GM04503 (cell line): ENCODE results near the gene EFCAB3.
"Not testable (repeated sequence)": the region's sequence is repeated elsewhere in the genome, so short reads cannot be mapped to it uniquely, and the experiment has no call there.

Source experiments
- DNase-seq: peaks from one replicate; pipeline ENCODE4 v3.0.0-alpha.2; 2012; ENCODE audit warnings: low read depth

The EFCAB3 gene

DNA sequence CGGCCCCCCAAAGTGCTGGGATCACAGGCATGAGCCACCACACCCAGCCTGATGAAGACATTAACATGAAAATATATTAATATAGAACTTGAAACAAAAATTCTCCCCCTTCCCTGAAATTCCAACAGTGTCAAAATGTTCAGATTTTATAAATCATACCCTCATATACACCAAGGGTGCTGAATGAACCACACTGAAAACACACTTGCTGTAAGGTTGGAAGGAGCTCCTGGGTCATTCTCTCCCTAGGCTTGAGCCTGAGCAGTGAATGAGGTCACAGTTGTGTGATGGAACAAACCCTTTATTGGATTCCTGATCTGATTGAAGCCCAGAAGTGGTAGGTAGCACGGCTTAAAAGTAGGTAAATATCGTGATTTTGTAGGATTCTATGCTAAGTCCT lies at the start of gene EFCAB3:
Gene EFCAB3 (plus strand): TSS at position 301 of the 400 bp plus-strand sequence. CDS start 2,427 bp downstream, outside the sequence.
- no peak for DNase-seq

DNA sequence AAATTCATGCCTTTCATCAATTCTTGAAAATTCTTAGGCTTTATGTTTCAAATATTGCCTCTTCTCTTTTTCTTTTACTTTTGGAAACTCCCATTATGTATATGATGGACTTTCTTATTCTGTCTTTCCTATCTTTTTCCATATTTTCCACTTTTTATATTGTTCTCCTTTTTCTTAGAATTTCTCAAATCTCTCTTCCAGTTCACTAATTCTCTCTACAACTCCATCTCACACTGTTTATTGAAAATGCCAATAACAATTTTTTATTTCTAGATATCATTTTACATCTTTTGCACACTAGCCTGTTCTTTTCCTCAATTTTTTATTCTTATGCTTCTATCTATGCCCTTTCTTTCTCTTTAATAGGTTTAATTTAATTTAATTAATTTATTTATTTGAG lies 43.8 kb upstream of the EFCAB3 start:
- DNase-seq = no peak

GRCh38 chr17:62343764-62344270 lies 36.5 kb upstream of the EFCAB3 start:
- no peak for DNase-seq

GRCh38 chr17:62351176-62351575 lies 29.2 kb upstream of the EFCAB3 start:
- no peak for DNase-seq

- no peak for DNase-seq
Measured at GRCh38 chr17:62366191-62366590, 14.2 kb upstream of the EFCAB3 start.

DNA sequence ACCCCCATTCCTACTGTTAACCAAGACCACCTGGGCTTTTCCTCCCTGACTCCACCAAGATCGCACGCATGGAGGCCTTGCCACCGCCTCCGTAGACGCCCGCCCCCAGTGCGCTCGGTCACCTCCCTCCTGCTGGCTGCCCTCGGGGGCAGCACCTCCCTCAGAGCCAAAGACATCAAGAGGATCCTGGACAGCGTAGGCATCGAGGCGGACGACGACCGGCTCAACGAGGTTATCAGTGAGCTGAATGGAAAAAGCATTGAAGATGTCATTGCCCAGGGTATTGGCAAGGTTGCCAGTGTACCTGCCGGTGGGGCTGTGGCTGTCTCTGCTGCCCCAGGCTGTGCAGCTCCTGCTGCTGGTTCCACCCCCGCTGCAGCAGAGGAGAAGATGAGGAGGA lies 1.2 kb downstream of the EFCAB3 start:
- no peak for DNase-seq

- DNase-seq = no peak
Measured at GRCh38 chr17:62388856-62389255, 8.5 kb downstream of the EFCAB3 start.

DNA sequence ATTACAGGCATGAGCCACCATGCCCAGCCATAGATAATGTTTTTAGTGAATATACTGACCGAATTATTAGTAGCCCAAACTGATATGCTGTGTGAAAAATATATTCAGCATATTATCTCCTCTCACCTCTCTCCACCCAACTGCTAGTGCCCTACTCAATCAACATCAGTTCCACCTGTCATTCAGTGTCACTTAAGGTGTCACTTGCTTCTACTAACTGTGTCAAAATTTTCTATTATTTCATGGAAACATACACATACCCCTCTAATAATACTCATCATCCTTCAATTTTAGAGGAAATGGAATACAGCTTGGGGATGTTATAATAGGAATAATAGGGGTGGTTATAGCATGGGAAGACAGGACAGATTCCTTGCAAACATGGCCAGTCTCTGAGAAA lies 12.6 kb downstream of the EFCAB3 start:
- DNase-seq = no peak

DNA sequence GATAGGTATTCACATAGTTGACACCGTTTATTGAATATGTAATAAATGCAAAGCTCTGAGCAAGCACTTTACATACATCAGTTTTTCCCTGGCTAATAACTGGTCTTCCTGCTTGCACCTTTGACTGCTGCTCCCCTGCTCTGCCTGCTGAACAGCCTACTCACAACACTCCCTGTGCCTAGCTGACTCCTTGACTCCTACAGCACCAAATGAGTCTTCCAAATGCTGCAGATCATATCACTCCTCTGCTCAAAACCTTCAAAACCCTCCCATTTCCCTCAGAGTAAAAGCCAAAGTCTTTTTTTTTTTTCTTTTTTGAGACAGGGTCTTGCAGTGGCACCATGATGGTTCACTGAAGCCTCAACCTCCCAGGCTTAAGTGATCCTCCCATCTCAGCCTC lies 18.5 kb downstream of the EFCAB3 start:
- no peak for DNase-seq

GRCh38 chr17:62405451-62405850 lies 25.1 kb downstream of the EFCAB3 start:
- no peak for DNase-seq

DNA sequence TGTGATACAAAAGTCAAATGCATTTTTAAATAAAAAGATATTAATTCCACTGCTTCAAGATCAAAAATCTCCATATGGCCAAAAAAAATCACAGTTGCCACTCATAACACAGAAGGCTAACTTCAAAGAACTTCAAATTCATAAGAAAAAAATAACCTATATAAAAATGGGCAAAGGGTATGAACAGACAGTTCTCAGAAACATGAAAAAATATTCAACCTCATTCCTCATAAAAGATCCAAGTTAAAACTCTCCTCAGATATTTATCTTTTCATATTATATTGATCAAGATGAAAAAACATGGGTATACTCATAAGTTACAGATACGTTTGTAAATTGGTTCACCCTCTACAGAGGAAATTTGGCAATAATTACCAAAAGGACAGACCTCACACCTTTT lies 32.7 kb downstream of the EFCAB3 start:
- DNase-seq = not testable (repeated sequence)

GRCh38 chr17:62423647-62424461 lies 43.5 kb downstream of the EFCAB3 start, which contains the start of gene METTL2A:
TSS of gene METTL2A (plus strand) at chr17:62423897. CDS start at chr17:62423903, 6 bp downstream.
- peak; percentile 24 for DNase-seq

GRCh38 chr17:62426214-62426613 lies 45.9 kb downstream of the EFCAB3 start:
- not testable (repeated sequence) for DNase-seq

DNA sequence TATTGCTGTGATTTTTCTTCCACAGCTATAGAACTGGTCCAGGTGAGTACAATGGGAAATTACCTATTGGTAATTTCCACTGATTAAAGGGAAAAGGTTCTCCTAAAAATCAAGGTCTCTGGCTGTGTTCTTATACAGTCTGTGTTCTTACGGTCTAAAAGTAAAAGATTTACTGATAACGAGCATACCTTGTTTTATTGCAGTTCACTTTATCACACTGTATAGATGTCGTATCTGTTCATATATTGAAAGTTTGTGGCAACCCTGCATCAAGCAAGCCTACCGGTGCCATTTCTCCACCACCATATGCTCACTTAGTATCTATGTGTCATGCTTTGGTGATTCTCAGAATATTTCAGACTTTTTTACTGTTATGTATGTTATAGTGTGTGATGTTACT lies 54.9 kb downstream of the EFCAB3 start:
- DNase-seq = not testable (repeated sequence)

GRCh38 chr17:62441181-62441580 lies 60.8 kb downstream of the EFCAB3 start:
- DNase-seq = not testable (repeated sequence)

DNA sequence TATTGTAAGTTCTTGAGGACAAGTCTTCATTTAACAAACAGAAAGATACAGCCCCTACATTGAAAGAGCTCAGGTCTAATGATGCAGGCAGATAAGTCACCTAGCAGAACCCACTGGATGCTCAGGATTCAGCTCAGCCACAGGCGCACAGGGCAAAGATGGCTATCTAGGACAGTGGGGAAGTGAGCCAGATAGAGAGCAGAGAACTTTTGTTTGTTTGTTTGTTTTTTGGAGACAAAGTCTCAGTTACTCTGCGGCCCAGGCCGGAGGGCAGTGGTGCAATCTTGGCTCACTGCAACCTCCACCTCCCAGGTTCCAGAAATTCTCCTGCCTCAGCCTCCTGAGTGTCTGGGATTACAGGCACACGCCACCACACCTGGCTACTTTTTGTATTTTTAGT lies 63.7 kb downstream of the EFCAB3 start:
- no peak for DNase-seq

- not testable (repeated sequence) for DNase-seq
Measured at GRCh38 chr17:62445791-62446190, 65.4 kb downstream of the EFCAB3 start.

- not testable (repeated sequence) for DNase-seq
Measured at GRCh38 chr17:62452195-62452594, 71.8 kb downstream of the EFCAB3 start.

DNA sequence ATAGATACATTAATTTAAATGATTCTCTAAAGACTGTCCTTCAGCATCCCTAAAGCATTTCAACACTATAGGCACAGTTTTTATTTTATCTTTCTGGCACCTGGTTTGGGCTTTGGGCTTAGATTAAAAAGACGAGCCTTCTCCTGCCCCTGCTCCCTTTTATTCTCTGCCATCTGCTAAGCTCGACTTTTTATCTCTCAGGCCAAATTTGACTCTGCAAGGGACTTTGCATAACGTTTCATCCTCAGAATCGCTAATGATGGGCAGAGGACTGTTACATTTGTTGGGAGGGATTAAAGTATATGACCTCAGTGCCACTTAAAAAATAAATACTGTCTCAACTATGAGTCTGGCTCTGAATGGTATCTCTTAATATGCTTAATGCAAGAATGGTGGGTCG lies 72.7 kb downstream of the EFCAB3 start:
- DNase-seq = not testable (repeated sequence)

GRCh38 chr17:62453656-62454055 lies 73.3 kb downstream of the EFCAB3 start:
- DNase-seq = not testable (repeated sequence)

GRCh38 chr17:62454111-62454510 lies 73.8 kb downstream of the EFCAB3 start:
- DNase-seq = not testable (repeated sequence)

DNA sequence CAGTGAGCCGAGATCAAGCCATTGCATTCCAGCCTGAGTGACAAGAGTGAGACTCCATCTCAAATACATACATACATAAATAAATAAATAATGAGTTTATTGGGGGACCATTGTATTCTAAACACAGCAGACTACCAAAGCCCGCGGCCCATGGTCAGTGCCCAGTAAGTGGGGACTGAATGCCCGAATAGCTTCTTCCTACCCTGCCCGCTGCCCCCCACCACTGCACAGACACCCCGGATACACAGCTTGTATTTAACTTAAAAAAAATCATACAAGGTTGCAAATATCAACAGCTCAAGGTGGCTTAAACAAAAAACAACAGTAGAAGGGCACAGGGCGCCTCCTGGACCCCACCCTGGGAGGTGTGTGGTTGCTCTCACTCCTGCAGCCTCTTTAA lies 75.7 kb downstream of the EFCAB3 start:
- DNase-seq = no peak

GRCh38 chr17:62458483-62458882 lies 78.1 kb downstream of the EFCAB3 start:
- DNase-seq = not testable (repeated sequence)

GRCh38 chr17:62464422-62464821 lies 84.1 kb downstream of the EFCAB3 start:
- not testable (repeated sequence) for DNase-seq
